ENCODE data around the gene CCSER2.

GRCh38 chr10:84335516-84335915 is 7.1 kb downstream of the CCSER2 start:
- TF ChIP-seq CTCF (IDR thresholded peaks at IDR 0.05 in 2 of 3, conservative IDR thresholded peaks at IDR 0.05 in 1 of 3; ENCODE audit: borderline replicate concordance in 1 of 3, insufficient read depth in 1 of 3, low read depth in 2 of 3, low read length in 2 of 3) (no peak), POLR2A (IDR thresholded peaks at IDR 0.05; ENCODE audit: borderline replicate concordance, extremely low read depth, insufficient read depth, insufficient read length) (no peak), EZH2 (IDR thresholded peaks at IDR 0.05) (no peak), POLR2AphosphoS5 (IDR thresholded peaks at IDR 0.05; ENCODE audit: low read depth, low read length) (no peak), SP1 (IDR thresholded peaks at IDR 0.05; ENCODE audit: low read depth) (no peak), SIN3A (IDR thresholded peaks at IDR 0.05; ENCODE audit: low read depth) (no peak), REST (IDR thresholded peaks at IDR 0.05; ENCODE audit: low read depth) (no peak), ATF3 (IDR thresholded peaks at IDR 0.05) (no peak), FOSL1 (IDR thresholded peaks at IDR 0.05; ENCODE audit: low read depth) (no peak), EGR1 (IDR thresholded peaks at IDR 0.05; ENCODE audit: low read depth) (no peak)
